NCI-H1417 treated with DMSO at 0.1 percent for 48 hours (cell line): Measurements from ENCODE around the gene GPR34.

Experiments
- DNase-seq: peaks from one replicate; lab custom pipeline; 2025; lab: John Stamatoyannopoulos, UW

GPR34 gene

GRCh38 chrX:41737065-41737464, 48.3 kb downstream of the GPR34 start:
- DNase-seq = no peak

- no peak for DNase-seq
Measured at GRCh38 chrX:41739871-41740270, 51.1 kb downstream of the GPR34 start.
